Subcutaneous abdominal adipose tissue (tissue), 5 donors: ENCODE results near the gene NFYA.
"Not testable (repeated sequence)": the region's sequence is repeated elsewhere in the genome, so short reads cannot be mapped to it uniquely, and the experiment has no call there.

Experiments used
- H3K27ac ChIP-seq: one replicate; pipeline ENCODE4 v1.7.0; 2013; ENCODE audit warnings: low read depth, mild to moderate bottlenecking, inconsistent platforms, low read length, moderate library complexity
- H3K27me3 ChIP-seq, 5 donors: one replicate each; pipeline ENCODE4 v1.7.0; 2013; ENCODE audit warnings: low read length in 5 of 5, inconsistent platforms in 1 of 5; ENCODE audit not compliant: control insufficient read depth in 5 of 5, insufficient read depth in 4 of 5
- H3K36me3 ChIP-seq, 5 donors: one replicate each; pipeline ENCODE4 v1.7.0; 2013; ENCODE audit warnings: low read length in 5 of 5; ENCODE audit not compliant: control insufficient read depth in 5 of 5, insufficient read depth in 5 of 5
- H3K4me1 ChIP-seq, 5 donors: one replicate each; pipeline ENCODE4 v1.7.0; 2013; ENCODE audit warnings: low read length in 5 of 5, mild to moderate bottlenecking in 3 of 5, moderate library complexity in 1 of 5; ENCODE audit not compliant: control insufficient read depth in 5 of 5, insufficient read depth in 5 of 5
- H3K4me3 ChIP-seq, 5 donors: one replicate each; pipeline ENCODE4 v1.7.0; 2013; ENCODE audit warnings: low read length in 5 of 5, low read depth in 1 of 5
- H3K9ac ChIP-seq, 5 donors: one replicate each; pipeline ENCODE4 v1.7.0; 2013; ENCODE audit warnings: low read length in 5 of 5, mild to moderate bottlenecking in 4 of 5, moderate library complexity in 3 of 5
- H3K9me3 ChIP-seq, 5 donors: one replicate each; pipeline ENCODE4 v1.7.0; 2013; ENCODE audit warnings: low read length in 5 of 5; ENCODE audit not compliant: control insufficient read depth in 5 of 5
- donor health status: healthy.
- donor health status: healthy.
- donor health status: healthy.
- donor health status: healthy.
- donor health status: healthy.

The NFYA gene

GRCh38 chr6:41098366-41098765, 25.6 kb downstream of the NFYA start:
- peaks cover 0 to 5% (median 3%) of the 10 kb centered on the region in 5 donors for H3K4me1 ChIP-seq
- no peaks in the 10 kb centered on the region for H3K9me3 ChIP-seq
- no peak overlapping the region for H3K4me3 ChIP-seq
- H3K27ac ChIP-seq: no peak overlapping the region
- H3K9ac ChIP-seq: no peak overlapping the region
- peaks cover 46 to 85% (median 60%) of the 10 kb centered on the region in 5 donors for H3K36me3 ChIP-seq
- no peaks in the 10 kb centered on the region for H3K27me3 ChIP-seq

GRCh38 chr6:41100871-41101287, 28.1 kb downstream of the NFYA start:
- H3K9ac ChIP-seq: no peak overlapping the region
- no peaks in the 10 kb centered on the region for H3K4me1 ChIP-seq
- no peaks in the 10 kb centered on the region for H3K9me3 ChIP-seq
- H3K27me3 ChIP-seq: no peaks in the 10 kb centered on the region
- peaks cover 35 to 60% (median 37%) of the 10 kb centered on the region in 5 donors for H3K36me3 ChIP-seq
- H3K4me3 ChIP-seq: no peak overlapping the region
- no peak overlapping the region for H3K27ac ChIP-seq

GRCh38 chr6:41103847-41104246, 31.1 kb downstream of the NFYA start:
- H3K36me3 ChIP-seq: peaks cover 6 to 30% (median 13%) of the 10 kb centered on the region in 5 donors
- H3K9me3 ChIP-seq: no peaks in the 10 kb centered on the region
- H3K27ac ChIP-seq: no peak overlapping the region
- no peaks in the 10 kb centered on the region for H3K27me3 ChIP-seq
- no peaks in the 10 kb centered on the region for H3K4me1 ChIP-seq
- H3K4me3 ChIP-seq: no peak overlapping the region
- no peak overlapping the region for H3K9ac ChIP-seq

- Histone ChIP-seq H3K27me3 (no peaks in the 10 kb centered on the region), H3K9me3 (no peaks in the 10 kb centered on the region), H3K9ac (no peak overlapping the region), H3K4me1 (no peaks in the 10 kb centered on the region), H3K27ac (no peak overlapping the region), H3K36me3 (peaks cover 0 to 8% (median 6%) of the 10 kb centered on the region in 5 donors), H3K4me3 (no peak overlapping the region)
These were observed 38.2 kb downstream of the NFYA start for GRCh38 chr6:41111017-41111416.

GRCh38 chr6:41115027-41115426, 42.3 kb downstream of the NFYA start:
- H3K4me3 ChIP-seq, H3K9ac ChIP-seq, H3K4me1 ChIP-seq, H3K36me3 ChIP-seq, H3K9me3 ChIP-seq, H3K27me3 ChIP-seq, H3K27ac ChIP-seq: not testable (repeated sequence)

GRCh38 chr6:41119508-41119907, 46.7 kb downstream of the NFYA start:
- Histone ChIP-seq H3K27me3 (no peaks in the 10 kb centered on the region), H3K9ac (no peak overlapping the region), H3K4me1 (peaks cover 0 to 6% (median 0%) of the 10 kb centered on the region in 5 donors), H3K9me3 (no peaks in the 10 kb centered on the region), H3K4me3 (no peak overlapping the region), H3K36me3 (peaks cover 0 to 16% (median 5%) of the 10 kb centered on the region in 5 donors), H3K27ac (no peak overlapping the region)

GRCh38 chr6:41120058-41120457, 47.3 kb downstream of the NFYA start:
- no peak overlapping the region for H3K4me3 ChIP-seq
- no peak overlapping the region for H3K9ac ChIP-seq
- H3K4me1 ChIP-seq: peaks cover 0 to 6% (median 0%) of the 10 kb centered on the region in 5 donors
- H3K27ac ChIP-seq: no peak overlapping the region
- peaks cover 0 to 16% (median 5%) of the 10 kb centered on the region in 5 donors for H3K36me3 ChIP-seq
- H3K27me3 ChIP-seq: no peaks in the 10 kb centered on the region
- no peaks in the 10 kb centered on the region for H3K9me3 ChIP-seq

- Histone ChIP-seq H3K9ac (no peak overlapping the region), H3K9me3 (no peaks in the 10 kb centered on the region), H3K27ac (no peak overlapping the region), H3K4me3 (no peak overlapping the region), H3K27me3 (no peaks in the 10 kb centered on the region), H3K4me1 (peaks cover 0 to 6% (median 0%) of the 10 kb centered on the region in 5 donors), H3K36me3 (peaks cover 0 to 16% (median 5%) of the 10 kb centered on the region in 5 donors)
These were observed 49.6 kb downstream of the NFYA start for GRCh38 chr6:41122373-41122772.

- Histone ChIP-seq H3K9me3 (no peaks in the 10 kb centered on the region), H3K36me3 (peaks cover 0 to 16% (median 5%) of the 10 kb centered on the region in 5 donors), H3K4me1 (peaks cover 0 to 6% (median 0%) of the 10 kb centered on the region in 5 donors), H3K4me3 (no peak overlapping the region), H3K27me3 (no peaks in the 10 kb centered on the region), H3K27ac (no peak overlapping the region), H3K9ac (no peak overlapping the region)
These were observed 50.1 kb downstream of the NFYA start for GRCh38 chr6:41122918-41123317.

- Histone ChIP-seq H3K27ac (no peak overlapping the region), H3K4me3 (no peak overlapping the region), H3K4me1 (no peaks in the 10 kb centered on the region), H3K9me3 (no peaks in the 10 kb centered on the region), H3K9ac (no peak overlapping the region), H3K27me3 (no peaks in the 10 kb centered on the region), H3K36me3 (peaks cover 0 to 14% (median 5%) of the 10 kb centered on the region in 5 donors)
These were observed 52.5 kb downstream of the NFYA start for GRCh38 chr6:41125282-41125681.

GRCh38 chr6:41132254-41132653, 59.5 kb downstream of the NFYA start:
- Histone ChIP-seq H3K9me3 (no peaks in the 10 kb centered on the region), H3K9ac (no peak overlapping the region), H3K4me1 (no peaks in the 10 kb centered on the region), H3K36me3 (peaks cover 4 to 19% (median 6%) of the 10 kb centered on the region in 5 donors), H3K4me3 (no peak overlapping the region), H3K27ac (no peak overlapping the region), H3K27me3 (no peaks in the 10 kb centered on the region)
